SK-N-SH (cell line): ENCODE measurements around the gene CYS1. TPM values are rescaled to one million over a fixed set of nuclear protein-coding genes. Genes with fewer than 3 reads are reported as not detected.
A peak's percentile ranks its signal among the peaks of the same experiment; 100 is the strongest.

Experiments
- CTCF ChIA-PET: fragments of 300-600, 350-600 bp; formaldehyde crosslinking; extraction: SDS; loops from one replicate; lab custom pipeline; 2021; lab: Yijun Ruan, JAX
- POLR2A ChIA-PET: fragments of 350-600 bp; sonication (Branson Sonifier 250); formaldehyde crosslinking; extraction: SDS; loops from one replicate; lab custom pipeline; 2020; ENCODE audit warnings: antibody characterized with exemption, inconsistent platforms; lab: Yijun Ruan, JAX
- DNase-seq: peaks from one replicate; pipeline ENCODE4 v3.0.0; 2012
- H2AFZ ChIP-seq: fragments of 200-600 bp; sonication (generic); 2 replicates; pipeline ENCODE4 v1.8.1; 2016; ENCODE audit warnings: antibody characterized with exemption, mild to moderate bottlenecking, low read depth
- H3F3A ChIP-seq: fragments of 200-600 bp; sonication (generic); replicated peaks from 2 replicates; pipeline ENCODE3; 2016; ENCODE audit warnings: antibody characterized with exemption, mild to moderate bottlenecking; ENCODE audit not compliant: insufficient read depth
- H3K27ac ChIP-seq, 2 experiments: fragments of 200-500 bp in 1 of 2; fragments of 200-600 bp in 1 of 2; sonication (Bioruptor generic) in 1 of 2; sonication (generic), shearing (Covaris generic) in 1 of 2; 2 replicates each; pipeline versions ENCODE4 v1.5.1 to v1.6.1; 2014 to 2016; ENCODE audit warnings: low read depth in 2 of 2, inconsistent platforms in 1 of 2, low read length in 1 of 2, mild to moderate bottlenecking in 1 of 2, mixed read lengths in 1 of 2
- H3K27me3 ChIP-seq: fragments of 200-600 bp; sonication (generic), shearing (Covaris generic); 2 replicates; pipeline ENCODE4 v1.6.1; 2016; ENCODE audit warnings: mixed run types; ENCODE audit not compliant: insufficient read depth
- H3K36me3 ChIP-seq, 2 experiments: fragments of 200-500 bp in 1 of 2; fragments of 200-600 bp in 1 of 2; sonication (Bioruptor generic) in 1 of 2; sonication (generic) in 1 of 2; replicated peaks in 1 of 2; 2 replicates each; pipeline versions ENCODE3 to v1.5.1; 2014 to 2016; ENCODE audit warnings: low read length in 1 of 2, mild to moderate bottlenecking in 1 of 2; ENCODE audit not compliant: insufficient read depth in 2 of 2, control insufficient read depth in 1 of 2
- H3K4me1 ChIP-seq, 2 experiments: fragments of 200-500 bp in 1 of 2; fragments of 200-600 bp in 1 of 2; sonication (Bioruptor generic) in 1 of 2; sonication (generic), shearing (Covaris generic) in 1 of 2; 2 replicates each; pipeline versions ENCODE4 v1.5.1 to v1.6.1; 2014 to 2016; ENCODE audit warnings: low read depth in 1 of 2, low read length in 1 of 2, mixed run types in 1 of 2; ENCODE audit not compliant: insufficient read depth in 2 of 2, control insufficient read depth in 1 of 2
- H3K4me2 ChIP-seq: fragments of 200-600 bp; sonication (generic), shearing (Covaris generic); 2 replicates; pipeline ENCODE4 v1.6.1; 2017; ENCODE audit warnings: mixed run types
- H3K4me3 ChIP-seq, 2 experiments: fragments of 200-500 bp in 1 of 2; fragments of 200-600 bp in 1 of 2; sonication (Bioruptor generic) in 1 of 2; sonication (generic), shearing (Covaris generic) in 1 of 2; 2 replicates each; pipeline versions ENCODE4 v1.5.1 to v1.8.1; 2014 to 2016; ENCODE audit warnings: low read depth in 2 of 2, inconsistent platforms in 1 of 2, low read length in 1 of 2, mild to moderate bottlenecking in 1 of 2, mixed read lengths in 1 of 2, moderate library complexity in 1 of 2
- H3K79me2 ChIP-seq: fragments of 200-600 bp; sonication (generic); 2 replicates; pipeline ENCODE4 v1.8.1; 2017; ENCODE audit warnings: mild to moderate bottlenecking; ENCODE audit not compliant: insufficient read depth
- H3K9ac ChIP-seq: fragments of 200-600 bp; sonication (generic); 2 replicates; pipeline ENCODE4 v1.6.1; 2017; ENCODE audit warnings: mixed run types
- H3K9me2 ChIP-seq: fragments of 200-600 bp; sonication (generic); 2 replicates; pipeline ENCODE4 v1.6.1; 2017; ENCODE audit warnings: mixed run types
- H3K9me3 ChIP-seq: fragments of 200-600 bp; sonication (generic); 2 replicates; pipeline ENCODE4 v1.6.1; 2017; ENCODE audit warnings: mixed run types, mild to moderate bottlenecking, moderate library complexity
- H4K20me1 ChIP-seq: fragments of 200-600 bp; sonication (generic); 2 replicates; pipeline ENCODE4 v1.6.1; 2017; ENCODE audit warnings: mild to moderate bottlenecking, mixed run types; ENCODE audit not compliant: insufficient read depth
- CHD2 ChIP-seq: fragments of 150-350 bp; IDR thresholded peaks from 2 replicates; pipeline ENCODE4 v1.6.1; 2018; ENCODE audit warnings: low read length; ENCODE audit not compliant: partially characterized antibody
- CTCF ChIP-seq: fragments of 200-600 bp; sonication (generic); IDR thresholded peaks from 2 replicates; pipeline ENCODE4 v1.6.1; 2017; ENCODE audit warnings: antibody characterized with exemption, mild to moderate bottlenecking, moderate library complexity
- ELF1 ChIP-seq: IDR thresholded peaks from 2 replicates; pipeline ENCODE4 v1.4.0; 2012
- EZH2phosphoT487 ChIP-seq: fragments of 200-600 bp; sonication (generic); IDR thresholded peaks from 2 replicates; pipeline ENCODE4 v1.6.1; 2017; ENCODE audit warnings: low read depth, mixed run types, mild to moderate bottlenecking, antibody characterized with exemption, moderate library complexity, borderline replicate concordance
- FOSL2 ChIP-seq: IDR thresholded peaks from 2 replicates; pipeline ENCODE4 v1.4.0; 2012; ENCODE audit warnings: low read depth, mild to moderate bottlenecking, moderate library complexity, borderline replicate concordance
- FOXJ3 ChIP-seq: sonication (generic); formaldehyde crosslinking; IDR thresholded peaks from 2 replicates; pipeline ENCODE4 v1.5.1; 2020; ENCODE audit warnings: mild to moderate bottlenecking, missing genetic modification reagents
- FOXM1 ChIP-seq: IDR thresholded peaks from 2 replicates; pipeline ENCODE4 v1.4.0; 2012; ENCODE audit warnings: low read depth, mild to moderate bottlenecking
- IRF3 ChIP-seq: fragments of 150-350 bp; IDR thresholded peaks from 2 replicates; pipeline ENCODE4 v1.6.1; 2016; ENCODE audit warnings: mild to moderate bottlenecking, low read depth, low read length
- JUND ChIP-seq: IDR thresholded peaks from 2 replicates; pipeline ENCODE4 v1.4.0; 2012
- MAX ChIP-seq: IDR thresholded peaks from 2 replicates; pipeline ENCODE4 v1.4.0; 2012; ENCODE audit warnings: low read depth
- MEF2A ChIP-seq: IDR thresholded peaks from 2 replicates; pipeline ENCODE4 v1.4.0; 2012; ENCODE audit warnings: low read depth, borderline replicate concordance
- NFIC ChIP-seq: IDR thresholded peaks from 2 replicates; pipeline ENCODE4 v1.4.0; 2012; ENCODE audit warnings: borderline replicate concordance
- NRF1 ChIP-seq: IDR thresholded peaks from 2 replicates; pipeline ENCODE4 v1.6.1; 2012; ENCODE audit warnings: low read depth, mild to moderate bottlenecking, low read length
- RAD21 ChIP-seq: IDR thresholded peaks from 2 replicates; pipeline ENCODE4 v1.6.1; 2012; ENCODE audit warnings: mild to moderate bottlenecking, low read length
- RFX5 ChIP-seq: IDR thresholded peaks from 2 replicates; pipeline ENCODE4 v1.6.1; 2012; ENCODE audit warnings: mild to moderate bottlenecking, improper control_type of control experiment, low read length
- SIN3A ChIP-seq: IDR thresholded peaks from 2 replicates; pipeline ENCODE4 v1.6.1; 2012; ENCODE audit warnings: low read depth, mild to moderate bottlenecking, low read length, moderate library complexity, borderline replicate concordance
- SMC3 ChIP-seq: IDR thresholded peaks from 2 replicates; pipeline ENCODE4 v1.6.1; 2012; ENCODE audit warnings: low read depth, low read length, improper control_type of control experiment
- TAF1 ChIP-seq: IDR thresholded peaks from 2 replicates; pipeline ENCODE4 v1.6.1; 2012; ENCODE audit warnings: low read depth, mild to moderate bottlenecking, low read length, moderate library complexity, borderline replicate concordance
- TCF12 ChIP-seq: IDR thresholded peaks from 2 replicates; pipeline ENCODE4 v1.4.0; 2012
- TEAD4 ChIP-seq: IDR thresholded peaks from 2 replicates; pipeline ENCODE4 v1.4.0; 2012; ENCODE audit warnings: mild to moderate bottlenecking, borderline replicate concordance; ENCODE audit not compliant: insufficient read depth
- YY1 ChIP-seq: IDR thresholded peaks from 2 replicates; pipeline ENCODE4 v1.4.0; 2012; ENCODE audit warnings: low read depth, mild to moderate bottlenecking
- WGBS: methylation state at CpG from one replicate; pipeline ENCODE4 v1.1.6; 2017; ENCODE audit warnings: low lambda C conversion rate; 5-methylcytosine and 5-hydroxymethylcytosine counted together
- polyA plus RNA-seq, 3 experiments: library from polyadenylated mRNA; depleted of rRNA; stranded (reverse); fragments of >200 nt; gene quantifications; 2 replicates each; pipeline ENCODE4 v1.2.3, GENCODE V29; 2012
- TF ChIP-seq, protein P1 (sequence below): IDR thresholded peaks from 2 replicates; pipeline ENCODE4; 2012
- TF ChIP-seq, protein P2 (sequence below): IDR thresholded peaks from 2 replicates; pipeline ENCODE4 v1.6.1; 2012; ENCODE audit warnings: mild to moderate bottlenecking, low read depth, low read length, moderate library complexity
- TF ChIP-seq, protein P3 (sequence below): fragments of 150-350 bp; IDR thresholded peaks from 2 replicates; pipeline ENCODE4 v1.6.1; 2017; ENCODE audit warnings: antibody characterized with exemption, low read length, low read depth, borderline replicate concordance

Gene CYS1
- polyA plus RNA-seq, 1 of the 3 experiments (the other 2 are of a cell fraction): 1.2 TPM

- H3K9ac ChIP-seq: peak overlapping the region; percentile 83
- H3K27ac ChIP-seq: peak overlapping the region; percentile 58 to 77; a peak in 2 of 4 replicates
- peaks cover 1 to 12% of the 10 kb centered on the region in 2 experiments for H3K36me3 ChIP-seq
- H3K9me2 ChIP-seq: no peaks in the 10 kb centered on the region
- peaks cover 17% of the 10 kb centered on the region for H3F3A ChIP-seq
- no peaks in the 10 kb centered on the region for H3K9me3 ChIP-seq
- CTCF ChIA-PET: interaction anchor here (0.8 to 13.0 kb wide), 8 partner anchors 9 to 244 kb away, joined by 3 to 357 read pairs (median 8); no protein-coding TSS in a partner anchor
- peaks cover 31% of the 10 kb centered on the region for H4K20me1 ChIP-seq
- H3K27me3 ChIP-seq: no peaks in the 10 kb centered on the region
- peak; percentile 98 for DNase-seq
- peak overlapping the region; percentile 81 for H3K4me2 ChIP-seq
- peak overlapping the region; percentile 47; the same call in 1 of the 2 replicates for H2AFZ ChIP-seq
- H3K4me1 ChIP-seq: peaks cover 6 to 22% of the 10 kb centered on the region in 2 experiments; a peak in 1 of 4 replicates
- peak overlapping the region; percentile 59 to 68 for H3K4me3 ChIP-seq
- 40% methylated on average over 49 of the region's 90 CpGs for WGBS
- peaks cover 19% of the 10 kb centered on the region; the same call in 1 of the 2 replicates for H3K79me2 ChIP-seq
- POLR2A ChIA-PET: interaction anchor here (0.7 to 1.9 kb wide), 5 partner anchors 23 to 404 kb away, joined by 3 to 11 read pairs (median 3); partner anchors contain the start of genes ODC1 and TAF1B
- TF ChIP-seq, protein P1, sequence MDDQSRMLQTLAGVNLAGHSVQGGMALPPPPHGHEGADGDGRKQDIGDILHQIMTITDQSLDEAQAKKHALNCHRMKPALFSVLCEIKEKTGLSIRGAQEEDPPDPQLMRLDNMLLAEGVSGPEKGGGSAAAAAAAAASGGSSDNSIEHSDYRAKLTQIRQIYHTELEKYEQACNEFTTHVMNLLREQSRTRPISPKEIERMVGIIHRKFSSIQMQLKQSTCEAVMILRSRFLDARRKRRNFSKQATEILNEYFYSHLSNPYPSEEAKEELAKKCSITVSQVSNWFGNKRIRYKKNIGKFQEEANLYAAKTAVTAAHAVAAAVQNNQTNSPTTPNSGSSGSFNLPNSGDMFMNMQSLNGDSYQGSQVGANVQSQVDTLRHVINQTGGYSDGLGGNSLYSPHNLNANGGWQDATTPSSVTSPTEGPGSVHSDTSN: 0 out of 2 replicates have a peak, but pooled peaks have one; percentile 25
- TF ChIP-seq TCF12: peak; percentile 21; the same call in 1 of the 2 replicates
- no peak for TF ChIP-seq NFIC
- TF ChIP-seq NRF1: peak; percentile 46; the same call in 1 of the 2 replicates
- TF ChIP-seq, protein P2, sequence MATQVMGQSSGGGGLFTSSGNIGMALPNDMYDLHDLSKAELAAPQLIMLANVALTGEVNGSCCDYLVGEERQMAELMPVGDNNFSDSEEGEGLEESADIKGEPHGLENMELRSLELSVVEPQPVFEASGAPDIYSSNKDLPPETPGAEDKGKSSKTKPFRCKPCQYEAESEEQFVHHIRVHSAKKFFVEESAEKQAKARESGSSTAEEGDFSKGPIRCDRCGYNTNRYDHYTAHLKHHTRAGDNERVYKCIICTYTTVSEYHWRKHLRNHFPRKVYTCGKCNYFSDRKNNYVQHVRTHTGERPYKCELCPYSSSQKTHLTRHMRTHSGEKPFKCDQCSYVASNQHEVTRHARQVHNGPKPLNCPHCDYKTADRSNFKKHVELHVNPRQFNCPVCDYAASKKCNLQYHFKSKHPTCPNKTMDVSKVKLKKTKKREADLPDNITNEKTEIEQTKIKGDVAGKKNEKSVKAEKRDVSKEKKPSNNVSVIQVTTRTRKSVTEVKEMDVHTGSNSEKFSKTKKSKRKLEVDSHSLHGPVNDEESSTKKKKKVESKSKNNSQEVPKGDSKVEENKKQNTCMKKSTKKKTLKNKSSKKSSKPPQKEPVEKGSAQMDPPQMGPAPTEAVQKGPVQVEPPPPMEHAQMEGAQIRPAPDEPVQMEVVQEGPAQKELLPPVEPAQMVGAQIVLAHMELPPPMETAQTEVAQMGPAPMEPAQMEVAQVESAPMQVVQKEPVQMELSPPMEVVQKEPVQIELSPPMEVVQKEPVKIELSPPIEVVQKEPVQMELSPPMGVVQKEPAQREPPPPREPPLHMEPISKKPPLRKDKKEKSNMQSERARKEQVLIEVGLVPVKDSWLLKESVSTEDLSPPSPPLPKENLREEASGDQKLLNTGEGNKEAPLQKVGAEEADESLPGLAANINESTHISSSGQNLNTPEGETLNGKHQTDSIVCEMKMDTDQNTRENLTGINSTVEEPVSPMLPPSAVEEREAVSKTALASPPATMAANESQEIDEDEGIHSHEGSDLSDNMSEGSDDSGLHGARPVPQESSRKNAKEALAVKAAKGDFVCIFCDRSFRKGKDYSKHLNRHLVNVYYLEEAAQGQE: peak; percentile 18; the same call in 1 of the 2 replicates
- peak; percentile 97 for TF ChIP-seq MAX
- no peak for TF ChIP-seq ELF1
- no peak for TF ChIP-seq EZH2phosphoT487
- TF ChIP-seq TAF1: no peak
- no peak for TF ChIP-seq CHD2
- TF ChIP-seq CTCF: no peak
- no peak for TF ChIP-seq FOSL2
- 0 out of 2 replicates have a peak, but pooled peaks have one; percentile 14 for TF ChIP-seq SIN3A
- no peak for TF ChIP-seq TEAD4
- TF ChIP-seq, protein P3, sequence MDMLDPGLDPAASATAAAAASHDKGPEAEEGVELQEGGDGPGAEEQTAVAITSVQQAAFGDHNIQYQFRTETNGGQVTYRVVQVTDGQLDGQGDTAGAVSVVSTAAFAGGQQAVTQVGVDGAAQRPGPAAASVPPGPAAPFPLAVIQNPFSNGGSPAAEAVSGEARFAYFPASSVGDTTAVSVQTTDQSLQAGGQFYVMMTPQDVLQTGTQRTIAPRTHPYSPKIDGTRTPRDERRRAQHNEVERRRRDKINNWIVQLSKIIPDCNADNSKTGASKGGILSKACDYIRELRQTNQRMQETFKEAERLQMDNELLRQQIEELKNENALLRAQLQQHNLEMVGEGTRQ: no peak
- TF ChIP-seq FOXJ3 (CRISPR knock-in tag): 0 out of 2 replicates have a peak, but pooled peaks have one; percentile 40
- TF ChIP-seq YY1: no peak
- TF ChIP-seq FOXM1: no peak
- no peak for TF ChIP-seq SMC3
- no peak for TF ChIP-seq RFX5
- no peak for TF ChIP-seq JUND
- no peak for TF ChIP-seq RAD21
- TF ChIP-seq IRF3: no peak
- TF ChIP-seq MEF2A: peak; percentile 90; the same call in 1 of the 2 replicates
Measured at GRCh38 chr2:10043906-10044601, 36.2 kb downstream of the CYS1 start.
